Measurements from ENCODE around the gene PRXL2C. TPM values are rescaled to one million over a fixed set of nuclear protein-coding genes. Genes with fewer than 3 reads are reported as not detected.
"Not testable (repeated sequence)": the region's sequence is repeated elsewhere in the genome, so short reads cannot be mapped to it uniquely, and the experiment has no call there.

Gene PRXL2C
- total and polyA plus RNA-seq, 2 donors (not counting 1 experiment from before 2014, with no cell fraction given) = 10.9 to 16.1 TPM

- CTCF ChIA-PET = no interaction called here
- Histone ChIP-seq H3K36me3 (replicated peaks in 1 of 2; ENCODE audit: control extremely low read depth in 1 of 2, control insufficient read depth in 1 of 2, extremely low read depth in 1 of 2, insufficient read depth in 2 of 2, low read length in 1 of 2) (no peaks in the 10 kb centered on the region), H4K20me1 (ENCODE audit: control insufficient read depth, insufficient read depth, low read length, poor library complexity, severe bottlenecking) (no peaks in the 10 kb centered on the region), H3K4me3 (ENCODE audit: control extremely low read depth in 1 of 5, extremely low read depth in 1 of 5, insufficient read depth in 1 of 5, low read depth in 2 of 5, low read length in 4 of 5) (no peak overlapping the region), H3K27ac (ENCODE audit: low read length in 2 of 2) (no peak overlapping the region), H3K79me2 (ENCODE audit: control insufficient read depth, insufficient read depth, low read length) (no peaks in the 10 kb centered on the region), H3K9me3 (ENCODE audit: control extremely low read depth in 1 of 3, control insufficient read depth in 2 of 3, insufficient read depth in 1 of 3, low read length in 2 of 3) (peaks cover 0 to 11% (median 0%) of the 10 kb centered on the region in 3 donors), H2AFZ (ENCODE audit: insufficient read depth, low read depth, low read length, poor library complexity, severe bottlenecking) (no peak overlapping the region), H3K4me2 (replicated peaks; ENCODE audit: low read depth, low read length, poor library complexity, severe bottlenecking) (no peak overlapping the region), H3K4me1 (ENCODE audit: control insufficient read depth in 2 of 2, insufficient read depth in 2 of 2, low read length in 2 of 2) (peaks cover 9 to 14% of the 10 kb centered on the region in 2 donors), H3K9ac (ENCODE audit: low read length) (no peak overlapping the region), H3K27me3 (replicated peaks in 1 of 4; ENCODE audit: control extremely low read depth in 1 of 4, control insufficient read depth in 3 of 4, insufficient read depth in 4 of 4, low read length in 3 of 4) (peaks cover 0 to 31% (median 19%) of the 10 kb centered on the region in 4 experiments)
- no peak for ATAC-seq (ENCODE audit: low read depth)
- Mint-ChIP-seq H3K4me3 (no peak overlapping the region), H3K9me3 (ENCODE audit: insufficient read depth) (no peaks in the 10 kb centered on the region), H3K27ac (no peak overlapping the region), H3K27me3 (peaks cover 57% of the 10 kb centered on the region), H3K4me1 (peaks cover 7% of the 10 kb centered on the region)
- no peak for TF ChIP-seq EZH2 (IDR thresholded peaks at IDR 0.05; ENCODE audit: borderline replicate concordance, insufficient read depth, low read depth, low read length, poor library complexity, severe bottlenecking)
- TF ChIP-seq CTCF (IDR thresholded peaks at IDR 0.05) = no peak
- intact Hi-C loops (cut with micrococcal nuclease) = no loop called here
- WGBS (ENCODE audit: insufficient coverage) = 100% methylated on average over 4 of the region's 6 CpGs
- POLR2A ChIA-PET = no interaction called here
- no peak for DNase-seq
These were observed 39.7 kb downstream of the PRXL2C start for GRCh38 chr9:96615411-96615810.

- POLR2A ChIA-PET; H4K20me1 ChIP-seq (ENCODE audit: control insufficient read depth, insufficient read depth, low read length, poor library complexity, severe bottlenecking); H3K36me3 ChIP-seq (replicated peaks in 1 of 2; ENCODE audit: control extremely low read depth in 1 of 2, control insufficient read depth in 1 of 2, extremely low read depth in 1 of 2, insufficient read depth in 2 of 2, low read length in 1 of 2); H3K27ac Mint-ChIP-seq; H3K4me3 ChIP-seq (ENCODE audit: control extremely low read depth in 1 of 5, extremely low read depth in 1 of 5, insufficient read depth in 1 of 5, low read depth in 2 of 5, low read length in 4 of 5); H2AFZ ChIP-seq (ENCODE audit: insufficient read depth, low read depth, low read length, poor library complexity, severe bottlenecking); H3K9ac ChIP-seq (ENCODE audit: low read length); H3K27ac ChIP-seq (ENCODE audit: low read length in 2 of 2); H3K79me2 ChIP-seq (ENCODE audit: control insufficient read depth, insufficient read depth, low read length); ATAC-seq (ENCODE audit: low read depth); CTCF ChIA-PET; H3K4me3 Mint-ChIP-seq; H3K9me3 ChIP-seq (ENCODE audit: control extremely low read depth in 1 of 3, control insufficient read depth in 2 of 3, insufficient read depth in 1 of 3, low read length in 2 of 3); H3K4me2 ChIP-seq (replicated peaks; ENCODE audit: low read depth, low read length, poor library complexity, severe bottlenecking); DNase-seq; H3K9me3 Mint-ChIP-seq (ENCODE audit: insufficient read depth); intact Hi-C loops (cut with micrococcal nuclease); H3K4me1 Mint-ChIP-seq: not testable (repeated sequence)
- WGBS (ENCODE audit: insufficient coverage) = 70% methylated on average over 2 of the region's 4 CpGs
- Histone ChIP-seq H3K4me1 (ENCODE audit: control insufficient read depth in 2 of 2, insufficient read depth in 2 of 2, low read length in 2 of 2) (peaks cover 8 to 10% of the 10 kb centered on the region in 2 donors), H3K27me3 (replicated peaks in 1 of 4; ENCODE audit: control extremely low read depth in 1 of 4, control insufficient read depth in 3 of 4, insufficient read depth in 4 of 4, low read length in 3 of 4) (peaks cover 0 to 23% (median 14%) of the 10 kb centered on the region in 4 experiments)
- H3K27me3 Mint-ChIP-seq = peaks cover 53% of the 10 kb centered on the region
These were observed 40.5 kb downstream of the PRXL2C start for GRCh38 chr9:96614664-96615063.

Data from B cell (primary cell).